MM.1S (cell line): ENCODE data around the gene LBHD1.
"Not testable (repeated sequence)": the region's sequence is repeated elsewhere in the genome, so short reads cannot be mapped to it uniquely, and the experiment has no call there.

ENCODE experiments used
- EZH2 ChIP-seq: fragments of 300-600 bp; sonication (generic); optimal IDR thresholded peaks from 2 replicates; pipeline ENCODE3; 2017; ENCODE audit warnings: low read depth, mild to moderate bottlenecking, antibody characterized with exemption, low read length, mixed read lengths
- EZH2phosphoT487 ChIP-seq: fragments of 300-600 bp; sonication (generic); IDR thresholded peaks from 2 replicates; pipeline ENCODE4 v1.6.1; 2018; ENCODE audit warnings: antibody characterized with exemption, low read length
- TF ChIP-seq, protein P1 (sequence below): fragments of 300-600 bp; sonication (generic); IDR thresholded peaks from 2 replicates; pipeline ENCODE4 v1.5.1; 2016; ENCODE audit warnings: antibody characterized with exemption, low read length, mixed read lengths

DNA sequence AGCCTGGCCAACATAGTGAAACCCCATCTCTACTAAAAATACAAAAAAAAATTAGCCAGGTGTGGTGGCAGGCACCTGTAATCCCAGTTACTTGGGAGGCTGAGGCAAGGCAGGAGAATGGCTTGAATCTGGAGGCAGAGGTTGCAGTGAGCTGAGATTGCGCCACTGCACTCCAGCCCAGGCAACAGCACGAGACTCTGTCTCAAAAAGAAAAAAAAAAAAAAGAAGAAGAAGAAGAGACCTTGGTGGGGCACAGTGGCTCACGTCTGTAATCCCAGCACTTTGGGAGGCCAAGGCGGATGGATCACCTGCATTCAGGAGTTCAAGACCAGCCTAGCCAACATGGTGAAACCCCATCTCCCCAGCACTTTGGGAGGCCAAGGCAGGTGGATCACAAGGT lies 31.9 kb upstream of the LBHD1 start:
- TF ChIP-seq, protein P1, sequence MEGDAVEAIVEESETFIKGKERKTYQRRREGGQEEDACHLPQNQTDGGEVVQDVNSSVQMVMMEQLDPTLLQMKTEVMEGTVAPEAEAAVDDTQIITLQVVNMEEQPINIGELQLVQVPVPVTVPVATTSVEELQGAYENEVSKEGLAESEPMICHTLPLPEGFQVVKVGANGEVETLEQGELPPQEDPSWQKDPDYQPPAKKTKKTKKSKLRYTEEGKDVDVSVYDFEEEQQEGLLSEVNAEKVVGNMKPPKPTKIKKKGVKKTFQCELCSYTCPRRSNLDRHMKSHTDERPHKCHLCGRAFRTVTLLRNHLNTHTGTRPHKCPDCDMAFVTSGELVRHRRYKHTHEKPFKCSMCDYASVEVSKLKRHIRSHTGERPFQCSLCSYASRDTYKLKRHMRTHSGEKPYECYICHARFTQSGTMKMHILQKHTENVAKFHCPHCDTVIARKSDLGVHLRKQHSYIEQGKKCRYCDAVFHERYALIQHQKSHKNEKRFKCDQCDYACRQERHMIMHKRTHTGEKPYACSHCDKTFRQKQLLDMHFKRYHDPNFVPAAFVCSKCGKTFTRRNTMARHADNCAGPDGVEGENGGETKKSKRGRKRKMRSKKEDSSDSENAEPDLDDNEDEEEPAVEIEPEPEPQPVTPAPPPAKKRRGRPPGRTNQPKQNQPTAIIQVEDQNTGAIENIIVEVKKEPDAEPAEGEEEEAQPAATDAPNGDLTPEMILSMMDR = not testable (repeated sequence)
- TF ChIP-seq EZH2, EZH2phosphoT487: not testable (repeated sequence)
